ACHN (cell line): ENCODE results near the gene IFNA10.
"Not testable (repeated sequence)": the region's sequence is repeated elsewhere in the genome, so short reads cannot be mapped to it uniquely, and the experiment has no call there.

ENCODE experiments used
- DNase-seq: peaks from one replicate; pipeline ENCODE4 v3.0.0-alpha.2; 2015
- in situ Hi-C: cut with HindIII; loops from 2 replicates; pipeline ENCODE4 v1.10.0; 2017; ENCODE audit warnings: low sequenced_read_pairs, low pct_ligation_motif_present, low pct_unique_long_range_greater_than_20kb

Gene IFNA10

GRCh38 chr9:21207043-21207442, at the start of gene IFNA10:
Gene IFNA10 (minus strand): TSS chr9:21207143. CDS start chr9:21207097, 46 bp downstream.
- DNase-seq, in situ Hi-C loops: not testable (repeated sequence)

- in situ Hi-C loops: no loop called here
- DNase-seq: no peak
Observed at GRCh38 chr9:21255538-21256212, 48.7 kb upstream of the IFNA10 start.

DNA sequence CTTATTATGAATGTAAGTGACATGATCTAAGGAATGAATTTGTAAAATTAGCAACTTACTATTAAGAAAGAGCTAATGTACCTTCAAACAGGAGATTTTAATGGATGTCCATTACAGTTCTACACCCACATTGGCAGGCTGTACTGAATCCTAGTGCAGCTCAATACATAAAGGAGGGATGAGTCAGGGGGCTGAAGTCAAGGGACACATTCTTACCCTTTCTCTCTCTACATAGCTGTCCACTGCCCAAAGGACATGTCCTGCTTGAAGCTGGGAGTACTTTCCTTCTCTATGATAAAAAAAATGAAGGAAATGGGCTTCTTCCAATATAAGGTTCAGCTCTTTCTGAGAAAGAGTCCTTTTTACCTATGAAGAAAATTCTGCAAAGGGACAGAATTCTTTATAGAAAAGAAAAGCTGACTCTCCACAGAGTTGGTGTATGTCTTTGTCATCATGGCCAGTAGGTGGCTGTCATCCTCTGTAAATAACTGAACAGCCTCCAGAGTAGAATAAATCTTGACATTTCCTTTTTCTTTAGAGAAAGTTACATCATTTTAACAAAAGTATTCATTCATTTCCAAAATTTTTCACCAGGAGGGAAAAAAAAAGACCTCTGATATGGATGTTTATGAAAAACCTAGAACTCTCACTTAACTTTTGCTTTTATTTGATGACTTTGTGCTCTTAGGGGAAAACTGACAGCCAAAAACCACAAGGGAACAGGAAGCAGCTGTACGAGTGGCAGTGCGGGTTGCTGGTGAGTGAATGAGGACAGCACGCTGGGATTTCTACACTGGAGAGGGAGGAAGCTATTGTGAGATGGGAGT, 46.0 kb upstream of the IFNA10 start:
- no peak for DNase-seq
- in situ Hi-C loops: no loop called here

GRCh38 chr9:21251638-21252037, 44.7 kb upstream of the IFNA10 start:
- in situ Hi-C loops: no loop called here
- DNase-seq: no peak

GRCh38 chr9:21251190-21251589, 44.2 kb upstream of the IFNA10 start:
- in situ Hi-C loops: no loop called here
- no peak for DNase-seq

DNA sequence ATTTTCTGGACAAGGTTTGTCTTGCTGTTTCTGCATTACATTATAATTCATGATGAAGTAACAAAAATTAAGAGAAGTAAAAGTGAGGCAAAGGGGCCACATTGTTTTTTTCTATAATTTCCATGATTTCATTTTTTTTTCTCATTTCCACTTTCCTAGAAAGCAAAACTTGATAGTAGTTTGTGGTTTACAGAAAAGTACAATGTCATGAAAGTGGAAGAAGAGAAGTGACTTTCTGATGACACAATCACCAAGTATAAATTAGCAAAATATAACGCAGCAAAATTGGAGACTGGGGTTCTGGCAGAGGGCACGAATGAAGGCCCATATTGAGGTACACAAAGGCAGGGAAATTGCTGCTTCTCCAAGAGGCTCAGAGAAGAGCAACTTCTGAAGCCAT, 37.9 kb upstream of the IFNA10 start:
- in situ Hi-C loops: no loop called here
- DNase-seq: no peak

- no peak for DNase-seq
- in situ Hi-C loops: no loop called here
Observed at GRCh38 chr9:21239911-21240310, 33.0 kb upstream of the IFNA10 start, which contains the start of gene IFNA14. Gene IFNA14 (minus strand): TSS chr9:21240005. CDS start chr9:21239935, 70 bp downstream.

DNA sequence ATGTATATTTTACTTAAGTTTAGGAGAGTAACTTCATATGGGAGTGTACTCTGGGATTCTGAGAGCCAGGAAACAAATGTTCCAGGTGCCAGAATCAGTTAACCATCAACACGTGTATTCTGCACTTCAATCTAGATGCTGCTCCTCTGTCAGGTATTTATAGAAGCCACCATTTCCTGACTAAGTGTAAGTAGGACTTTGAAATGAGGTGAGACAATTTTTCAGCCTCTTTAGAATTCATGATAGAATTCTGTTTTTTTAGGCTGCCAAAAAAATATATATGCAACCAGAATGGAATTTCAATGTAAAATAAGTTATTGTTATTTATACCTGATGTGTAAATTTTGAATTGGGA, 29.4 kb upstream of the IFNA10 start:
- DNase-seq, in situ Hi-C loops: not testable (repeated sequence)

DNA sequence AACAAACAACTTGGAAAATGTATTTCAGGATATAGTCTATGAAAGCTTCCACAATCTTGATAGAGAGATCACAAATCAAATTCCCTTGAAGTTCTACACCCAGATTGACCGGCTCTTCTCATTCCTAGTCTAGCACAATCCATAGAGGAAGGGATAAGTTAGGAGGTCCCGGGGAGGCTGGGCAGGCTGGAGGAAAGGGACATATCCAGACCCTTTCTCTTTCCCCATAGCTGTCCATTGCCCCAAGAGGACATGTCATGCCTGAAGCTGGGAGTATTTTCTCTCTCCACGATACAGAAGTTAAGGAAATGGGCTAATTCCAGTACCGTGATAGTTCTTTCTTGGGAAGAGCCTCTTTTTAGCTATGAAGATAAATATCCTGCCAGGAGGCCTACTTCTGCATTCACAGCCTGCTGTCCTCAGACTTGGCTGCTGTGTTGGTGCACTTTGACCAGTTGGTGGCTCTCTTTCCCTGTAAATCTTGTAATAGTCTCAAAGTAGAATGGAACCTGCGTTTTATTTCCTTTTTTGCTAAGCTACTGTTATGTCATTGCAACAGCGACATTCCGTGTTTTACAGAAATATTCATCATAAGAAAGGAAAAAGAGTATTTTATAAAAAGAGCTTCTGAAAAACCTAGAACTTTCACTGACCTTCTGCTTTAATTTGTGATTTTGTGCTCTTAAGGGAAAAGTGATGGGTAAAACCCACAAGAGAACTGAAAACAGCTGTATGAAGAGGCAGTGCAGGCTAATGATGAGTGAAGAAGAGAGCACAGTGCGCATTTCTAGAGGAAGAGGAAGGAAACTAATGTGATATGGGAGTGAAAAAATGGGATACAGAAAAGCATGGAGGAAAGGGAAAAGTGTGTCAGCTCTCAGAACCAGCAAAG, 28.8 kb upstream of the IFNA10 start:
- in situ Hi-C loops, DNase-seq: not testable (repeated sequence)

DNA sequence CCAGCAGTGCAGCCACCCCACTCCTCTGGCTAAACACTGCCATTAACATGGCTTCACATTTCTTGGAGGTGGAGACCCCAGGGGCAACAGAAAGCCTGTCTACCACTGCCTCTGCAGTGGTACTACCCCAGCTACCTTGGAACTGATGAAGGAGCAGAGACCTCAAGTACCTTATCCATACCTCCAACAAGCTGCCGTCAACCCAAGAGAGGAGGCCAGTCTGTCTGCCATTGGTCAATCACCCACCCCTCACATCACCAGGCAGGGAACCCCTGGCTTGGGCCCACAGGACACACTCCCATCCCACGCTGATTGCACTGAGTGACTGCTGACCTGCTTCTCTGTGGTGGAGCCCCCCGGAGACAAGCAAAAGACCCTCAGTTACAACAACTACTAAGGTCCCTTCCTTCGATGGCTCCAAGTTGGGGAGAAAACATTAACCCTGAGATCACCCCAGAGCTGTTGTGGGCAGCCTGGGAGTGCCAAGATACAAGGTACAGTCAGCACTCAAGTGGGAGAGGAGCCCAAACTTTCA, 27.3 kb upstream of the IFNA10 start:
- no peak for DNase-seq
- in situ Hi-C loops: no loop called here

GRCh38 chr9:21233258-21233657, 26.3 kb upstream of the IFNA10 start:
- no peak for DNase-seq
- in situ Hi-C loops: no loop called here

DNA sequence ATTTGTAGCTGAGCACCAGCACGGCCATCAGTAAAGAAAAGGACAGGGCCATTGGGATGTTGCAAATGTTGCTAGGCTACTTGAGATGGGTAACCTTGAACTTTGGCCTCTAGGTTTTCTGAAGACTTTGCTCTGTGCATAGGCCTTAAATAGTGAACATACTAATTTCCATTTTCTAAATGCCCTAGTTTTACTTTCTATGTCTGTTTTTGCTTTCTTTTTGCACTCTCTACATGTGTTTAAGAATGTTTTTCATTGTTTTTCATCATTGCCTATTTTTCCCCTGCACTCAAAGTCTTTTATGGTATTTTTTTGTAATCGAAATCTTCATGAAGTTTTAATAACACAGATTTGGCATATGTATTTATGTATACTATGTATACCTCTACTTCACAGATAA, 21.2 kb upstream of the IFNA10 start, which contains the start of gene IFNA17:
Gene IFNA17 (minus strand): TSS at position 101 of the 400 bp plus-strand sequence. CDS start 49 bp downstream, at position 52.
- no peak for DNase-seq
- in situ Hi-C loops: no loop called here

GRCh38 chr9:21217211-21217610, 10.3 kb upstream of the IFNA10 start, which contains the start of gene IFNA16:
Gene IFNA16 (minus strand): TSS chr9:21217311. CDS start chr9:21217305, 6 bp downstream.
- DNase-seq, in situ Hi-C loops: not testable (repeated sequence)

- in situ Hi-C loops, DNase-seq: not testable (repeated sequence)
Observed at GRCh38 chr9:21213411-21214326, 6.7 kb upstream of the IFNA10 start.

DNA sequence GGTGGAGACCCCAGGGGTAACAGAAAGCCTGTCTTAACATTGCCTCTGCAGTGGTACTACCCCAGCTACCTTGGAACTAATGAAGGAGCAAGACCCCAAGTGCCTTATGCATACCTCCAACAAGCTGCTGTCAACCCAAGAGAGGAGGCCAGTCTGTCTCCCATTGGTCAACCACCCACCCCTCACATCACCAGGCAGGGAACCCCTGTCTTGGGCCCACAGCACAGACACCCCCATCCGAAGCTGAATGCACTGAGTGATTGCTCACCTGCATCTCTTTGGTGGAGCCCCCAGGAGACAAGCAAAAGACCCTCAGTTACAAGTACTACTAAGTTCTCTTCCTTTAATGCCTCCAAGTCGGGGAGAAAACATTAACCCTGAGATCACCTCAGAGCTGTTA, 5.2 kb upstream of the IFNA10 start:
- DNase-seq, in situ Hi-C loops: not testable (repeated sequence)

GRCh38 chr9:21210782-21211181, 3.8 kb upstream of the IFNA10 start:
- in situ Hi-C loops: not testable (repeated sequence)

GRCh38 chr9:21210311-21210710, 3.4 kb upstream of the IFNA10 start:
- in situ Hi-C loops: no loop called here

More at GRCh38 chr9:21210782-21211181, 3.8 kb upstream of the IFNA10 start:
- DNase-seq: not testable (repeated sequence)

More at GRCh38 chr9:21210311-21210710, 3.4 kb upstream of the IFNA10 start:
- DNase-seq: no peak
